Endothelial cell of umbilical vein (primary cell): Measurements from ENCODE around the gene CELSR2. TPM values are rescaled to one million over a fixed set of nuclear protein-coding genes. Genes with fewer than 3 reads are reported as not detected.

Experiments
- BruUV-seq: library from RNA; stranded (reverse); fragments of 400-500 nt; replicated peaks from 2 replicates; lab custom pipeline; 2021; lab: Mats Ljungman, UMichigan
- CTCF ChIA-PET: fragments of 300-600, 350-600 bp; sonication (Branson Sonifier 250); formaldehyde crosslinking; loops from one replicate; lab custom pipeline; 2021; ENCODE audit warnings: antibody characterized with exemption, inconsistent platforms; lab: Charles Lee
- POLR2A ChIA-PET: fragments of 300-600, 350-600 bp; sonication (Branson Sonifier 250); formaldehyde crosslinking; loops from one replicate; lab custom pipeline; 2021; ENCODE audit warnings: antibody characterized with exemption, inconsistent platforms; lab: Charles Lee
- DNase-seq: peaks from one replicate; pipeline ENCODE4 v3.0.0-alpha.2; 2011; ENCODE audit warnings: low read depth, low spot score
- FAIRE-seq: peaks from 2 replicates; lab custom pipeline; 2011; peaks lifted over from hg19 to GRCh38; lab: Jason Lieb, UNC
- H2AFZ ChIP-seq: 2 replicates; pipeline ENCODE4 v1.6.0; 2012; ENCODE audit warnings: low read depth, low read length, control low read depth, inconsistent platforms
- H3K27ac ChIP-seq: 2 replicates; pipeline ENCODE4 v1.5.1; 2011; ENCODE audit warnings: low read depth, mild to moderate bottlenecking, control low read depth, low read length, moderate library complexity; ENCODE audit not compliant: insufficient read depth
- H3K27me3 ChIP-seq, 2 experiments: 2 replicates each; pipeline versions ENCODE4 v1.6.0 to v1.6.1; 2011; ENCODE audit warnings: low read length in 2 of 2, mixed read lengths in 1 of 2; ENCODE audit not compliant: control insufficient read depth in 2 of 2, insufficient read depth in 2 of 2
- H3K36me3 ChIP-seq, 2 experiments: 2 replicates in 1 of 2; 3 replicates in 1 of 2; pipeline ENCODE4 v1.5.1; 2011; ENCODE audit warnings: low read length in 2 of 2, mild to moderate bottlenecking in 1 of 2, moderate library complexity in 1 of 2; ENCODE audit not compliant: control insufficient read depth in 2 of 2, insufficient read depth in 2 of 2; ENCODE audit errors: extremely low read depth in 1 of 2
- H3K4me1 ChIP-seq: 3 replicates; pipeline ENCODE4 v1.5.1; 2011; ENCODE audit warnings: mild to moderate bottlenecking, low read length; ENCODE audit not compliant: control insufficient read depth, insufficient read depth; ENCODE audit errors: extremely low read depth
- H3K4me2 ChIP-seq: 2 replicates; pipeline ENCODE4 v1.6.1; 2011; ENCODE audit warnings: low read length, control low read depth, mixed read lengths; ENCODE audit not compliant: insufficient read depth
- H3K4me3 ChIP-seq, 3 experiments: fragments of 200-600 bp in 1 of 3; sonication (generic), shearing (Covaris generic) in 1 of 3; replicated peaks in 1 of 3; 2 replicates each; pipeline ENCODE4 v1.5.1; 2011 to 2016; ENCODE audit warnings: control low read depth in 3 of 3, low read length in 3 of 3, mild to moderate bottlenecking in 2 of 3, inconsistent platforms in 1 of 3, low read depth in 1 of 3, moderate library complexity in 1 of 3; ENCODE audit not compliant: insufficient read depth in 1 of 3
- H3K79me2 ChIP-seq: 2 replicates; pipeline ENCODE4 v1.6.0; 2012; ENCODE audit warnings: low read length, inconsistent platforms; ENCODE audit not compliant: control insufficient read depth, insufficient read depth
- H3K9ac ChIP-seq: replicated peaks from 2 replicates; pipeline ENCODE3; 2011; ENCODE audit warnings: low read length, control low read depth; ENCODE audit not compliant: insufficient read depth; ENCODE audit errors: extremely low read depth
- H3K9me1 ChIP-seq: replicated peaks from 3 replicates; pipeline ENCODE4 v1.6.0; 2011; ENCODE audit warnings: mild to moderate bottlenecking, low read length; ENCODE audit not compliant: control insufficient read depth, insufficient read depth; ENCODE audit errors: extremely low read depth
- H3K9me3 ChIP-seq: replicated peaks from 2 replicates; pipeline ENCODE4 v1.5.1; 2012; ENCODE audit warnings: low read length, inconsistent platforms; ENCODE audit not compliant: control insufficient read depth, insufficient read depth
- H4K20me1 ChIP-seq: replicated peaks from 2 replicates; pipeline ENCODE3; 2011; ENCODE audit warnings: mild to moderate bottlenecking, low read length; ENCODE audit not compliant: control insufficient read depth, insufficient read depth; ENCODE audit errors: extremely low read depth
- EZH2 ChIP-seq: IDR thresholded peaks from 2 replicates; pipeline ENCODE4 v1.6.1; 2012; ENCODE audit warnings: borderline replicate concordance, low read depth, mild to moderate bottlenecking, moderate library complexity, low read length, inconsistent platforms; ENCODE audit not compliant: severe bottlenecking
- GATA2 ChIP-seq: IDR thresholded peaks from 2 replicates; pipeline ENCODE4 v1.7.0; 2011; ENCODE audit warnings: low read depth, mild to moderate bottlenecking, moderate library complexity, mixed read lengths, low read length; ENCODE audit not compliant: insufficient read length, insufficient read depth
- MAX ChIP-seq: IDR thresholded peaks from 2 replicates; pipeline ENCODE4 v1.6.1; 2011; ENCODE audit not compliant: insufficient read depth, insufficient read length
- POLR2AphosphoS5 ChIP-seq: IDR thresholded peaks from 2 replicates; pipeline ENCODE4 v1.6.1; 2012; ENCODE audit warnings: low read depth, mild to moderate bottlenecking, control low read depth, low read length, moderate library complexity; ENCODE audit not compliant: insufficient read depth
- dilution Hi-C: fragments of 300-500 bp; cut with MboI; formaldehyde crosslinking; loops from one replicate; pipeline ENCODE4 v1.15.0; 2019; ENCODE audit warnings: low sequenced_read_pairs; ENCODE audit not compliant: extremely low pct_ligation_motif_present
- intact Hi-C: fragments of 100-400 bp; cut with micrococcal nuclease; formaldehyde crosslinking; loops from one replicate; pipeline ENCODE4 v1.10.0; 2022
- polyA plus RNA-seq, 4 experiments: library from polyadenylated mRNA; depleted of rRNA in 3 of 4; stranded (reverse) in 3 of 4; unstranded in 1 of 4; fragments of >200 nt; gene quantifications; 2 replicates each; pipeline versions ENCODE4 v1.2.1 to v1.2.3, GENCODE V29; 2011 to 2012; ENCODE audit warnings: missing spikeins in 1 of 4
- total RNA-seq: library from RNA; stranded (reverse); gene quantifications from 2 replicates; pipeline ENCODE4 v1.2.3, GENCODE V29; 2021

The CELSR2 gene
- total and polyA plus RNA-seq, 2 donors (not counting 3 experiments of a cell fraction or from before 2014, with no cell fraction given), result 0.90 to 1.4 TPM

GRCh38 chr1:109250454-109251276 is 1.3 kb downstream of the CELSR2 start:
- H3K79me2 ChIP-seq, result no peaks in the 10 kb centered on the region
- no peak overlapping the region for H3K4me2 ChIP-seq
- no peaks in the 10 kb centered on the region for H3K4me1 ChIP-seq
- no TSS peak for BruUV-seq
- no peaks in the 10 kb centered on the region for H3K36me3 ChIP-seq
- H2AFZ ChIP-seq, result no peak overlapping the region
- H3K27ac ChIP-seq, result no peak overlapping the region
- H3K27me3 ChIP-seq, result peaks cover 3 to 10% of the 10 kb centered on the region in 2 experiments
- H4K20me1 ChIP-seq, result no peaks in the 10 kb centered on the region
- no peaks in the 10 kb centered on the region for H3K9me3 ChIP-seq
- FAIRE-seq, result no peak
- no peaks in the 10 kb centered on the region for H3K9me1 ChIP-seq
- dilution Hi-C loops, result no loop called here
- intact Hi-C loops, result no loop called here
- TF ChIP-seq EZH2, result peak; percentile 16
- no peak for TF ChIP-seq GATA2
- no peak for TF ChIP-seq MAX
- TF ChIP-seq POLR2AphosphoS5, result no peak
- ChIA-PET POLR2A (interaction anchor here (1.1 kb wide), 1 partner anchor 176 kb away, joined by 4 read pairs; no protein-coding TSS in a partner anchor), CTCF (interaction anchor here (0.9 to 2.7 kb wide), 8 partner anchors 11 to 237 kb away, joined by 3 to 22 read pairs (median 4); partner anchors contain the start of gene SORT1)
- no peak overlapping the region for H3K4me3 ChIP-seq
- no peak overlapping the region for H3K9ac ChIP-seq
- DNase-seq, result no peak
